ENCODE data around the gene SUGCT. TPM values are rescaled to one million over a fixed set of nuclear protein-coding genes. Genes with fewer than 3 reads are reported as not detected.
A peak's percentile ranks its signal among the peaks of the same experiment; 100 is the strongest.

The SUGCT gene
- polyA plus RNA-seq, 5 donors, result 2.3 to 4.6 (median 3.2) TPM

- DNase-seq, result no peak
Observed at GRCh38 chr7:40470091-40470592, 335.3 kb downstream of the SUGCT start.

- no peak for DNase-seq
Observed at GRCh38 chr7:40470817-40471216, 336.0 kb downstream of the SUGCT start.

- DNase-seq, result no peak
Observed at GRCh38 chr7:40471891-40472290, 337.1 kb downstream of the SUGCT start.

GRCh38 chr7:40474790-40475680, 340.2 kb downstream of the SUGCT start:
- DNase-seq, result no peak

- DNase-seq, result no peak
Observed at GRCh38 chr7:40475681-40475982, 340.8 kb downstream of the SUGCT start.

- DNase-seq, result no peak
Observed at GRCh38 chr7:40477094-40477493, 342.3 kb downstream of the SUGCT start.

- peak; percentile 61 to 67 for DNase-seq
Observed at GRCh38 chr7:40482845-40483244, 348.0 kb downstream of the SUGCT start.

GRCh38 chr7:40483630-40484029, 348.8 kb downstream of the SUGCT start:
- no peak for DNase-seq

- DNase-seq, result no peak
Observed at GRCh38 chr7:40489844-40490602, 355.2 kb downstream of the SUGCT start.

GRCh38 chr7:40490603-40490924, 355.8 kb downstream of the SUGCT start:
- DNase-seq, result no peak

GRCh38 chr7:40492946-40493345, 358.1 kb downstream of the SUGCT start:
- no peak for DNase-seq

GRCh38 chr7:40493609-40494051, 358.8 kb downstream of the SUGCT start:
- DNase-seq, result no peak

GRCh38 chr7:40498924-40499510, 364.2 kb downstream of the SUGCT start:
- DNase-seq, result no peak

- no peak for DNase-seq
Observed at GRCh38 chr7:40499718-40500117, 364.9 kb downstream of the SUGCT start.

GRCh38 chr7:40500219-40500618, 365.4 kb downstream of the SUGCT start:
- DNase-seq, result no peak

- no peak for DNase-seq
Observed at GRCh38 chr7:40502359-40502758, 367.6 kb downstream of the SUGCT start.

GRCh38 chr7:40506158-40506557, 371.4 kb downstream of the SUGCT start:
- DNase-seq, result no peak

GRCh38 chr7:40507166-40507565, 372.4 kb downstream of the SUGCT start:
- no peak for DNase-seq

GRCh38 chr7:40509287-40509996, 374.6 kb downstream of the SUGCT start:
- DNase-seq, result no peak

GRCh38 chr7:40516376-40516775, 381.6 kb downstream of the SUGCT start:
- no peak for DNase-seq

- DNase-seq, result no peak
Observed at GRCh38 chr7:40519009-40519408, 384.2 kb downstream of the SUGCT start.
